Measurements from ENCODE around the gene PDYN. TPM values are rescaled to one million over a fixed set of nuclear protein-coding genes. Genes with fewer than 3 reads are reported as not detected.

The PDYN gene
- total and polyA plus RNA-seq, 9 of the 15 experiments (the other 6 are each of a cell fraction or from before 2014, with no cell fraction given), result not detected

GRCh38 chr20:2005359-2005758, 11.5 kb upstream of the PDYN start (continued):
- no peak for TF ChIP-seq NR0B1 (IDR thresholded peaks at IDR 0.05; ENCODE audit: partially characterized antibody)
- TF ChIP-seq NCOA4 (IDR thresholded peaks at IDR 0.05; ENCODE audit: partially characterized antibody), result no peak

GRCh38 chr20:2004171-2004570, 10.3 kb upstream of the PDYN start:
- Histone ChIP-seq H3K27me3 (ENCODE audit: control insufficient read depth in 2 of 2, insufficient read depth in 2 of 2, low read length in 2 of 2) (no peaks in the 10 kb centered on the region), H4K20me1 (replicated peaks; ENCODE audit: control insufficient read depth, insufficient read depth, low read length) (no peaks in the 10 kb centered on the region), H3K27ac (ENCODE audit: extremely low read depth, low read depth, low read length) (no peak overlapping the region), H3K4me1 (replicated peaks in 1 of 2; ENCODE audit: control insufficient read depth in 2 of 2, insufficient read depth in 2 of 2, low read length in 2 of 2) (no peaks in the 10 kb centered on the region), H2AFZ (ENCODE audit: low read depth, low read length) (no peak overlapping the region), H3K79me2 (ENCODE audit: control insufficient read depth, insufficient read depth, low read length) (no peaks in the 10 kb centered on the region), H3K9me1 (ENCODE audit: control insufficient read depth, insufficient read depth, low read length) (no peaks in the 10 kb centered on the region), H3K9me3 (replicated peaks; ENCODE audit: control insufficient read depth, insufficient read depth, low read depth, low read length) (no peaks in the 10 kb centered on the region), H3K4me2 (ENCODE audit: insufficient read depth, low read length) (no peak overlapping the region), H3K4me3 (no peak overlapping the region), H3K9ac (ENCODE audit: insufficient read depth in 1 of 2, low read depth in 2 of 2, low read length in 2 of 2) (no peak overlapping the region), H3K36me3 (ENCODE audit: control insufficient read depth, insufficient read depth, low read length) (no peaks in the 10 kb centered on the region)
- ChIA-PET CTCF (ENCODE audit: low intra/inter-chr PET ratio) (interaction anchor here (0.5 kb wide), 1 partner anchor 338 kb away, joined by 3 read pairs; no protein-coding TSS in a partner anchor), POLR2A (interaction anchor here (0.7 kb wide), 1 partner anchor 160 kb away, joined by 3 read pairs; no protein-coding TSS in a partner anchor)
- intact Hi-C loops (cut with micrococcal nuclease) (no loop called here), in situ Hi-C loops (cut with MboI) (no loop called here)
- FAIRE-seq, result no peak
- DNase-seq (ENCODE audit: extremely low read depth in 1 of 4, low spot score in 3 of 4), result no peak
- 0% methylated on average over 1 of the region's 1 CpG for WGBS (ENCODE audit: insufficient coverage, low coverage, missing lambda C conversion rate)
- no peak for ATAC-seq
- BruUV-seq (replicated peaks), result no TSS peak
- TF ChIP-seq TCF7L2 (IDR thresholded peaks at IDR 0.05; ENCODE audit: low read depth, low read length) (no peak), ZNF77 (CRISPR knock-in tag; IDR thresholded peaks at IDR 0.05) (no peak), FOXK2 (conservative IDR thresholded peaks at IDR 0.05 in 1 of 2, IDR thresholded peaks at IDR 0.05 in 1 of 2; ENCODE audit: low read depth in 2 of 2) (no peak), IFI16 (CRISPR knock-in tag; IDR thresholded peaks at IDR 0.05) (no peak), CHAMP1 (IDR thresholded peaks at IDR 0.05) (no peak)

All from K562 (cell line).